Measurements from ENCODE around the gene AKNAD1. TPM values are rescaled to one million over a fixed set of nuclear protein-coding genes. Genes with fewer than 3 reads are reported as not detected.

Gene AKNAD1
- total and polyA plus RNA-seq, 11 donors: 0.14 to 0.59 TPM; not detected in 9

DNA sequence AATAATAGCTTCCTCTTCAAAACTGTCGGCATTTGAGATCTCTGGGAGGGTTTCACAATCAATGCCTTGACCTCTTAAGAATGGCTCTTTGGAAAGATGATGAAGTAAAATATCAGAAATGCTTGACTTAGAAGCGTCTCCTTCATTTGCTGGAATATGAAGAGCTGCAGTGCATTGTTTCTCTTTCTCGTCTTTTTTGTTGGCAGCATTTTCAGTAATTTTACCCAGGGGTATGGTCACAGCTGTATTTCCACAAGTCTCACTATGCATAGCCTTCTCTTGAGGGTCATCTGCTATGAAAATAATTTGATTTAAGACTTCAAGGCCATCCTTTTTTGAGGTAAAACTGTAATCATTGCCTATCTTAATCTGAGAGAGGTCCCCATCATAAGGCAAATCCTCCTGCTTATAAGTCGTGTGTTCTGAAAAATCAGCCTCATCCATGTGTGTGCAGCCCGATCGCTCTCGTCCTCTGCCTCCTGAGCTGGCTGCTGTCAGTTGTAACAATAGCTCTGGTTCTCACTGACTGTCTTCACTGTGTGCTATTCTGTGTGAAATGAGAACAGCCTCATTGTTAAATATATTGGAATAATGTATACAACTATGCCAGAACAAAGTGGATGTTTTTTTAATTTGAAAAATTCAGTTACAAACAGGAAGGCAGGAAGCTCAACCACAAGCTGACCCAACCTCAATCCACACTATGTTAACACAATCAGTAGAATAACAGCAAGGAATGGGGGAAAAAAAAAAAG is 4.5 kb downstream of the AKNAD1 start:
- H3K4me1 ChIP-seq: peaks cover 0 to 18% (median 0%) of the 10 kb centered on the region in 12 donors
- H3K4me3 ChIP-seq: peak overlapping the region in 4 of 12 donors; percentile 5 to 34 (median 20)
- peak overlapping the region in 7 of 12 donors; percentile 9 to 42 (median 25) for H3K27ac ChIP-seq
- WGBS, 4 donors: 38 to 61% (median 52%) methylated on average over 7 of the region's 7 CpGs
- no peaks in the 10 kb centered on the region for H3K27me3 ChIP-seq
- no peak for TF ChIP-seq CTCF (IDR thresholded peaks at IDR 0.05)
- TF ChIP-seq POLR2A (IDR thresholded peaks at IDR 0.05): no peak
- ATAC-seq (peak in 2 of 4 donors; percentile 26 to 46), DNase-seq (no peak)
- no peaks in the 10 kb centered on the region for H3K9me3 ChIP-seq
- intact Hi-C loops (cut with DNase I): no loop called here
- H3K36me3 ChIP-seq: no peaks in the 10 kb centered on the region

- H3K27ac ChIP-seq: peak overlapping the region in 5 of 12 donors; percentile 17 to 42 (median 25)
- no peak overlapping the region for H3K4me3 ChIP-seq
- intact Hi-C loops (cut with DNase I): no loop called here
- TF ChIP-seq POLR2A (IDR thresholded peaks at IDR 0.05) (no peak), CTCF (IDR thresholded peaks at IDR 0.05) (no peak)
- DNase-seq (no peak), ATAC-seq (no peak)
- H3K27me3 ChIP-seq: no peaks in the 10 kb centered on the region
- H3K36me3 ChIP-seq: no peaks in the 10 kb centered on the region
- no peaks in the 10 kb centered on the region for H3K9me3 ChIP-seq
- 63 to 77% (median 70%) methylated on average over 4 of the region's 4 CpGs for WGBS, 4 donors
- H3K4me1 ChIP-seq: peaks cover 0 to 18% (median 0%) of the 10 kb centered on the region in 12 donors
Measured at GRCh38 chr1:108851567-108851966, 5.3 kb downstream of the AKNAD1 start.

DNA sequence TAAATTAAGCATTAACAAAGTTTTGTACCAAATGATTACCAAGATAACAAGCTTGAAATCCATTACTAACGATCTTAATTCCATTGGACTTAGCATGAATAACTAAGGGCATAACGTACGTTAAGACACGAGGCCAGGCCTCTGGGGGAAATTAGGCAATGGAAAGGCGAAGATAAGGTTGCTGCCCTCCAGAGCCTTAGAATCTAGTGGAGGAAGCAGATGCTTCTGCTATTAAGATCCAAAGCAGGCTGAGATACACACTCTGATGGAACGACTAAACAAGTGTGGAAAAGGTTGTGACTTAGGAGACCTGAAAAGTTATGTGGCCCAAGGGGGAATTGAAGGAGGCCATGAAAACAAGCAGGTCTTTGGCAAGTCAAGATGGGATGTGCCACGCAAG is 6.0 kb downstream of the AKNAD1 start:
- Histone ChIP-seq H3K27me3 (no peaks in the 10 kb centered on the region), H3K36me3 (no peaks in the 10 kb centered on the region), H3K9me3 (no peaks in the 10 kb centered on the region), H3K4me3 (no peak overlapping the region), H3K4me1 (peaks cover 0 to 18% (median 0%) of the 10 kb centered on the region in 12 donors), H3K27ac (no peak overlapping the region)
- DNase-seq (no peak), ATAC-seq (no peak)
- intact Hi-C loops (cut with DNase I): no loop called here
- TF ChIP-seq CTCF (IDR thresholded peaks at IDR 0.05) (no peak), POLR2A (IDR thresholded peaks at IDR 0.05) (no peak)
- 78 to 85% (median 81%) methylated on average over 7 of the region's 7 CpGs for WGBS, 4 donors

- TF ChIP-seq CTCF (IDR thresholded peaks at IDR 0.05): no peak
- no peak for TF ChIP-seq POLR2A (IDR thresholded peaks at IDR 0.05)
- intact Hi-C loops (cut with DNase I): loop anchor here in 1 of 10 donors (5.0 kb wide), 1 partner anchor 38 kb away; no protein-coding TSS in a partner anchor
- no peaks in the 10 kb centered on the region for H3K36me3 ChIP-seq
Measured at GRCh38 chr1:108848806-108849205, 8.1 kb downstream of the AKNAD1 start.

More at GRCh38 chr1:108848806-108849205, 8.1 kb downstream of the AKNAD1 start:
- Histone ChIP-seq H3K27ac (no peak overlapping the region), H3K4me1 (peaks cover 0 to 18% (median 0%) of the 10 kb centered on the region in 12 donors), H3K9me3 (no peaks in the 10 kb centered on the region), H3K4me3 (no peak overlapping the region), H3K27me3 (no peaks in the 10 kb centered on the region)
- ATAC-seq: no peak
- no peak for DNase-seq
